Measurements from ENCODE around the gene LCT.

GRCh38 chr2:135839713-135840112 is 2.7 kb upstream of the LCT start:
- TF ChIP-seq POLR2AphosphoS5 (IDR thresholded peaks at IDR 0.05) = no peak
- TF ChIP-seq, protein P1, sequence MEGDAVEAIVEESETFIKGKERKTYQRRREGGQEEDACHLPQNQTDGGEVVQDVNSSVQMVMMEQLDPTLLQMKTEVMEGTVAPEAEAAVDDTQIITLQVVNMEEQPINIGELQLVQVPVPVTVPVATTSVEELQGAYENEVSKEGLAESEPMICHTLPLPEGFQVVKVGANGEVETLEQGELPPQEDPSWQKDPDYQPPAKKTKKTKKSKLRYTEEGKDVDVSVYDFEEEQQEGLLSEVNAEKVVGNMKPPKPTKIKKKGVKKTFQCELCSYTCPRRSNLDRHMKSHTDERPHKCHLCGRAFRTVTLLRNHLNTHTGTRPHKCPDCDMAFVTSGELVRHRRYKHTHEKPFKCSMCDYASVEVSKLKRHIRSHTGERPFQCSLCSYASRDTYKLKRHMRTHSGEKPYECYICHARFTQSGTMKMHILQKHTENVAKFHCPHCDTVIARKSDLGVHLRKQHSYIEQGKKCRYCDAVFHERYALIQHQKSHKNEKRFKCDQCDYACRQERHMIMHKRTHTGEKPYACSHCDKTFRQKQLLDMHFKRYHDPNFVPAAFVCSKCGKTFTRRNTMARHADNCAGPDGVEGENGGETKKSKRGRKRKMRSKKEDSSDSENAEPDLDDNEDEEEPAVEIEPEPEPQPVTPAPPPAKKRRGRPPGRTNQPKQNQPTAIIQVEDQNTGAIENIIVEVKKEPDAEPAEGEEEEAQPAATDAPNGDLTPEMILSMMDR (IDR thresholded peaks at IDR 0.05) = no peak
- no peak for TF ChIP-seq POLR2A (IDR thresholded peaks at IDR 0.05; ENCODE audit: low read depth)

All from esophagus muscularis mucosa (tissue), 3 donors.